HG02852 (cell line): ENCODE measurements around the gene STUM.
"Not testable (repeated sequence)": the region's sequence is repeated elsewhere in the genome, so short reads cannot be mapped to it uniquely, and the experiment has no call there.

Experiments
- ATAC-seq: cut with Tn5 transposase; IDR thresholded peaks from one replicate; pipeline ENCODE4 v1.9.1; 2021; ENCODE audit warnings: mild to moderate bottlenecking, moderate library complexity; ENCODE audit not compliant: unreplicated experiment

STUM gene

GRCh38 chr1:226635456-226635941 lies 86.9 kb downstream of the STUM start:
- ATAC-seq, result no peak

- no peak for ATAC-seq
Measured at GRCh38 chr1:226636847-226637096, 88.2 kb downstream of the STUM start.

DNA sequence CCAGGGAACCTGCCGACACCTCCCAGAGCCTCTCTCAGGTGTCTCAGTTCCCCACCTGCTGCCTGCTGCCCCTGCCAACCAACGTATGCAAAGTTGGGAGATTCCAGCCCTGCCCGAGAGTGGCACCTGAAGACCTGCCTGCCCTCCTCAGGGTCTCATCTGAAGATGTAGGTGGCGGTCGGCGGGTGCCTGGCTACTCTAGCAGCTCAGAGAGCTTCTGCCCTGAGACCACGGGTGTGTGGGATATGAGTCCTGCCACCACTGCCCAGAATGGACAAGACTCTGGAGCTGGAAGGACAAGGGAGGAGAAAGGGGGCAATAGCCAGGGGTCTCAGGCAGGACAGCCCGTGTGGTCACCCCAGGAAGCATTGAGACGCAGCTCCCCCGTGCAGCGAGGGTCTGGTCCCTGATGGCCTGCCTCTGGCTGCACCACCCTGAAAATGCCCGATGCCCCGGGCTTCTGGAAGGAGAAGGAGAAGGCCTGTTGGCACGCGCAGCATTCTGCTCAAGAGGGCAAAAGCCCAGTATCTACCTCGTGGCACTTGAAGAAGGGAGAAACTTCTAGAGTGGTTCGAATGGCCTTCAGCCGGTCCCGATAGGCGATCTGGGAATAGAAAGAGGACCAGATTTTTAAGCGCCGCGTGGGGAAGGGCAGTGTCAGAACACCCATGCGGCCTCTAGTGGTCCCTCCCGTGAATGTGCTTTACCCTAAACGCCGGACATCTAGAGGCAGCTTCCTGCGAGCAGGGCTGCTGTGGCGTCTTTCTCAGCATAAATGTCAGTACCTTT lies 88.8 kb downstream of the STUM start:
- no peak for ATAC-seq

- no peak for ATAC-seq
Measured at GRCh38 chr1:226638001-226638601, 89.5 kb downstream of the STUM start.

DNA sequence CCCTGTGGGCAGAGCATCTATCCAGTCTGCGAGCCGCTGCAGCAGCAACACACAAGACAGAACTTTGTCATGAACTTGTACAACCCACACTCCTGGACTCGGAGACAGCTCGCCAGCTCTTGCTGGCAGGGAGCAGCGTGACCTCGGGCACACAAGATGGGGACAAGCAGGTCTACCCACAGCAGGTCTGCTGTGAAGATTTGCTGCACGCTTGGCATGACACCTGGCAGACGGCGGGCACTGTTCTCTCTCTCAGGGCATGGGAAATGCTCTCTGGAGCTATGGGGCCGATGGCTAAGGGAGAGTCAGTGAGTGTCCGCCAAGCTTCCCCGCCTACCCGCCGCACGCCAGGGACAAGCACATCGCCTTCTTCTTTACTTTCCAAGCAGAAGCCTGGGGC lies 90.0 kb downstream of the STUM start:
- no peak for ATAC-seq

- not testable (repeated sequence) for ATAC-seq
Measured at GRCh38 chr1:226639206-226639605, 90.6 kb downstream of the STUM start.

DNA sequence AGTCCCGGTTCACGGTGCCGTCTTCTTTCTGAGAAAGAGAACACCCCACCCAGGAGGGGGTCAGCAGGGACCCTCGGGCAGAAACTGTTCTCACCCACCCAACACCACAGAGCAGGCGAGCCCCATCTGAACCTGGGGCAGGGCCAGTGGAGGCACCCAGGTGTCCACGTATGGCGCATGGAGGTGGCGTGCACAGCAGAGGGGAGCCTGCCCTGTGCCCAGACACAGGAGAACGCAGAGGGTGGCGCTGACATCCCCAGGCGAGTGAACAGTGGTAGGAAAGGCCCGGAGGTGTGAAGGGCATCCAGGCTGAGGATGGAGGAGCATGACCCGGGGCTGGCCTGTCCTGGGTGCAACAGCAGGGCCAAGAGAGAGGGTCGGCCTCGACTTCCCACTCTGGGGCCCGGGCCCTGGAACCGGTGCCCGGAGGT lies 91.1 kb downstream of the STUM start:
- no peak for ATAC-seq

DNA sequence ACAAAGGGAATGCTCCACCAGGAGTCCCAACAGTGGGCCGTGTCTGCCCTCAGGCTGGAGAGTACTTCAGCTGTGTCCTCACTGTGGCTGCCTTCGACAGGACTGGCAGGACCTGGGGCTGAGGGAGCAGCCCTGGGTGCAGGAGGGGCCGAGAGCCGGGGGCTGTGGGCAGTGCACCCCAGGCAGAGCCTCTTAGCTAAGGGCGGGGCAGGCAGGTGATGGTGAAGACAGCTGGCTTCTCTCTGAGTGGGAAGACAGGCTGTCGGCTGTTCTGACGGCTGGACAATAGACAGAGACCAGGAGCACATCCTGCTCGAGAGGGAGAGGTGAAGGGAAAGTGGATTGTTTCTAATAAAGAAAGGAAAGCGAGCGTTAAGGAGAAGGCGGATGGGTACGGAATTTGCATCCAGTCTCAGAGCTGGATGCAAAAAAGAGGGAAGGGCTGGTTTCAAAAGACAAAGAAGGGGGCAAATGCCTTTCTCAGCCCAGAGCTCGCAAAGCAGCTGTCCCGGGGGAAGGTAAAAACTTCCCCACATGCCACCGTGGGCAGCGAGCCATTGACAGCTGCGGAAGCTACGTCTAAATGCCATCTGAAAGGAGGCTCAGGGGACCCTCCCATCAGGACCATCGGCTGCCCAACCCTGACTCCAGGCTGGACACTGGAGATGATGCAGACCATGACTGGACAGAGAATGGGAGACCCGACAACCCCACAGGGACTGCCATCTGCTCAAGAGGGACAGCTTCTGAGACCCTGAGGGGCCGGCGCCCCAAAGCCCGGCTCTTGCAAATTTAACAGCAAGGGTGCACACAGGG lies 92.0 kb downstream of the STUM start:
- ATAC-seq, result no peak

DNA sequence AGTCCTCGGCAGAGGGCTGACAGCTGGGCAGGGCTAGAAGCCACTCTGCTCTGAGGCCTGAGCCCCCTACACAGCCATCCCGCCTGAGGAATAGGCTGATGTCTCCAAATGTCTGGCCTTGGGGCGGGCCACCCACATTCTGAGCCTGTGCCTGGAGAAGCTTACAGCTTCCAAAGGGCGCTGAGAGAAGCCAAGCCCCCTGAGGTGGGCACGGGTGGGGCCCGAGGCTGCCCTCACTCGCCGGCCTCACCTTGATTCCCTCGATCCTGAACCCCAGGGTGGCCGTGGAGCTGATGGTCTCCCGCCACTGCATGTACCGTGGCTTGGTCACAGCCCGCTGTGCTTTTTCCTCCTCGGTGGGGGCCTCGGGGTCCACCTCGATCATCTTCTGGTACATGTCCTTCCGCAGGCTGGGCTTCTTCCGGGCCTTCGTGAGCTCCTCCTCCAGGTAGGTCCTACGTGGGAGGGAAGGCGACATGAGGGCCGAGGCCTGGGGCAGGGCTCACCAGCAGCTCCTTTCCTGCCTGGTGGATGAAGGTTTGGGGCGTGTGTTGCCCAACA lies 93.2 kb downstream of the STUM start:
- no peak for ATAC-seq

DNA sequence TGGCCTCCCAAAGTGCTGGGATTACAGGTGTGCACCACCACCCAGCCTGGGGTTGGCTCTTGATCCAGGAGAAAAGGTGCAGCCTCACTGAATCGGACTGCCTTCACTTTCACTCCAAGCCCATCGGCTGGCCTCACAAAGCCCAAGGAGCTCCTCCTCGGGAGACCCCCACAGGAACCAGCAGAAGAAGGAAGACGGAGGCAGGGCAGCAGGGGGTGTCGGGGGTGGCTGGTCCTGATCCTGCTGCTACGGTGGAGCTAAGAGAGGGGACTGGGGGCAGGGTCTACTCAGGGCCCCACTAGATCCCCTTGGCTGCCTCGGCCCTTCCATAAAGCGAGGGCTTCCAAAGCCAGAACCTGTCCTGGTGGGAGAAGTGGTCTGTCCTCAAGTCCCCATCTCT lies 93.9 kb downstream of the STUM start:
- no peak for ATAC-seq

DNA sequence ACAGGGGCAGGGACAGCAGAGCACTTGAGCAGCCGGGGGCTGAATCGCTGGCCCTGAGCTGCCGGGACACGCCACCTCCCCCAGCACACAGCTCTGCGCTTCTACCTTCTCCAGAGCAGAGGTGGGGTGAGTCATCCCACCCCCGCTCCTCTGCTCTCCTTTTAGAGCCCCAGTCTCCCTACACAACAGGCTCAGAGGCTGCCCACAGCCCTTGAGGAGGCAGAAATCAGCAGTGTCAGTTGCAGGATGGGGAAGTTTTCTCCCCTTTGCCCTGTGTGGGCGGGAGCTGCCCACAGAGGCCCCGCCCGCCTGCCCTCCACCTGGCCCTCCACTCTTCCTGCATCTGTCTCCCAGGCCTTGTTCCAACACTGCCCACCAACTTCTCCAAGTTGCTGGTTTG lies 94.6 kb downstream of the STUM start:
- ATAC-seq, result peak; percentile 67

DNA sequence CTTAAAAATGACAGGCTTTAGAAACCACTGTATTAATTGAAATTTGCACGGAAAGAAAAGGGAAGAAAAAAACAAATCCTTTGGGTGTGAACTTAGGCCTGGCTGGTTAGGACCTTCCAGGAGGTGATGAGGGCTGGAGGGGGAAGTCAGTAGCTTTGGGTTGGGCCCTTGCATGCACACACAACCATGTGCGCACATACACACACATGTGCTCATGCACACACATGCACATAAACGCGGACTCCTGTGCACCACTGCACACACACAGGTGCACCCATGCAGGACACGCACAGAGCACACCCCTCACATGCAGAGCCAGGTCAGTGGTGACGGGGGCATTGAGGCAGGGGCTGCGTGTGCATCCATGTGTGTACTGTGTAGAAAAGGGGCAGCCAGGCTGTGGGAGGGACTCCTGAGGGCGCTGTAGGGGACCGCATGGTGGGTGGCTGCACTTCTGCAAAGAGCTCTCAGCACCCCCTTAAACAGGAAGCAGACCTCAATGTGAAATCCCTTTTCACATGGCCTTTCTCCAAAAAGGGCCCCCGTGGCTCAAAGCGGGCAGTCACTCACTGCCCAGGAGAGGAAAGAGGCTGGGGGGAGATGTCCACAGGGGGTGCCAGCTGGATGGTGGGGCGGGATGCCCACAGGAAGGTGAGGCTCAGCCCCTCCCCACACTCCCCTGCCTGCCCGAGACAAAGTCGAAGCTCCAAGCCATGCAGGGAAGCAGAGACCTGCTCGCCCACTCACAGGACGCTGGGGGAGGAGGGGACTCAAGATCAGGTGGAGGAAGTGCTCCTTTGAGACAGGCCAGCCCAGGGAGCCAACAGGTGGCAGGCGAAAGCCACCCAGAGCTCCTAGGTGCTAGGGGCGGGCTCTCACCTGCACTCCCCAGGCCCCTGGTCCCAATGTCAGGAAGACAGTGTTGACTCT lies 95.3 kb downstream of the STUM start:
- peak; percentile 45 for ATAC-seq

- ATAC-seq, result no peak
Measured at GRCh38 chr1:226644541-226645176, 96.1 kb downstream of the STUM start.

DNA sequence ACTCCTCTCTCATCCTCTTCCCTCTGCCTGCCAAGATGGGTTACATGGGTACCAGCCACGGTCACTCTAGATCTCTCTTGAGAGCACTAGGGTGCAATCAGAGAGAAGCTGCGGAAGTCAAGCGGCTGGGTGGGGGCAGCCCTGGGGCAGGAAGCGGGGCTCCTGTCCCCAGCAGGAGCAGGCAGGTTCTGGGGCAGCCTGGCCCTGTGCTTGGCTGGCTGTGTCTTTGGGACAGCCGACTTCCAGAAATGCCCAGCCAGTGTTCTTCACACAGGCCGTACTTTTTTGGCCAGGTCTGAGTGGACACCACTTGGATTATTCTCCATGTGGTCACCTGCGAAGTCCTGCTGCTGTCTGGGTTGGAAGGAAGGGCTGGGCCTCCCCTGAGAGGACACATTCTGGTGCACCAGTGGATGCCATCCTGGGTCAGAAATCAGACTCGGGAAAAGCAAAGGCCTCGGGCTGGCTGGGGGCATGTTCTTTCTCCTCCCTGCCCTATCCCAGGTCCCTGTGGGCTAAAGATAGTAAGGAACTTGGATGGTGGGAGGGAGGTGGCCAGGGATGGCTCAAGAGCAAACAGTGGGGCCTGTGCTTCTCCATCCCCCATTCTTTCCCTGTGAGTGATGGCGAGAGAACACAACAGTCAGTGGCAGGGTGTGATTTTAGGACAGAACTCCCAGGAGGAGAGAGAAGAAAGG lies 96.9 kb downstream of the STUM start:
- no peak for ATAC-seq

DNA sequence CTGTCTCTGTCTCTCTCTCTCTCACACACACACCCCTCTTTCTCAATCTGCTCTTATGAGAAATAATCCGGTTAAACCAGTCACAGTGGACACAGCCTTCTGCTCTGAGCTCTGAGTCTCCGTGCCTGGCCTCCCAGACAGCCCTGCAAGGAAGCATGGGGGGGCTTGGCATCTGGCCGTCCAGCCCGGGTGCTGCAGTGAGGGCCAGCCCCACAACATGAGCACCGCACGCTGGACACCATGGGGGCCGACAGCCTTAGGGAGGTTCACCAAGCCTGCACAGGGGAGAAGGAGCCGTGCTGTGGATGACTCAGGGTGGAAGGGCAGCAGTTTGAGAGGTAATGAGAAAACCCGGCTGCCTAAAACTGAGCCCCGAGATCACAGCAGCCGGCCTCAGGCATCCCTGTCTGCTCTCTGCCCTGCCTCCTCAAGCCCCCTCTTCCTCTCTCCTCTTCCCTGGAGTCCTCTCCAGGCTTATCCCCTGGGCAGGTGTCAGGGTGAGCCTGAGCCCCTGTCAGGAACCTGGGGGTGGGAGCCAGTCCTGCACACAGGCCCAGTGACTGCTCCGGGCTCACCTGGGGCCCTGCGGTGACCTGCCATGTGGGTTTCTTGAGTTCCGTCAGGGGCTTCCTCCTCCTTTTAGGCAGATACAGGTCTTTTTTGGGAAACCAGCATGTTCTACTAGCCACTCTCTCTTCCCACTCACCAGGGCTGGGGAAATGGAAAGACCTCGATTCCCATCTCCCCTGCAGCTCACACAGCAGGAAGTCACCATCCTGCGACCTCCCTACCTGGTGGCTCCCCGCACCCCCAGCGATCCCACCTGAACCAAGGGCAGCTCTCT lies 97.7 kb downstream of the STUM start:
- ATAC-seq, result no peak

DNA sequence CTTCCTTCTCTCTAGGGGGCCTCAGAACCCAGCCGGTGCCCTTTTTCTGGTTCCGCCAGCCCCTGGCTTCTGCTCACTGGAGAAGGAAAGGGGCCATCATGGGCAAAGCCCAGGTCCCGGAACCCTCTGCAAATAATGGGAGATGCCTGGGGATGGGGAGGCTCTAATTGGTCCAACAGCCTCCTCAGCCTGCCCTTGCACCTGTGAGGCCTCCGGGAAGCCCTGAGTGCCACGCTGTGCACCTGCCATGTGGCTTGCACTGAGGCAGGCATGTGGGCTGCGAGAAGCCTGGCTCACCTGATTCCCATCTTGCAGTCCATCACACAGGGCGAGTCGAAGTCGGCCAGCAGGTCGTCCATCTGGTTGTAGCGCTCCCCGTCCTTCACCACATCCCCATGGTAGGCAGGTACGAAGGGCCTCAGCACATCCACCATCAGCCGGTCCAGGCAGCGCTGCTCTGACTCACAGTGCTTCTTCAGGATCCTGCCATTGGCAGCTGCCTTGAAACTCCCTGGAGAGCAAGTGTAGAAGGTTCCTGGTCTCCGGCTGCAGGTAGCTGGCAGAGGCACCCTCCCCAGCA lies 98.4 kb downstream of the STUM start:
- ATAC-seq, result no peak

- no peak for ATAC-seq
Measured at GRCh38 chr1:226647719-226648118, 99.2 kb downstream of the STUM start.

DNA sequence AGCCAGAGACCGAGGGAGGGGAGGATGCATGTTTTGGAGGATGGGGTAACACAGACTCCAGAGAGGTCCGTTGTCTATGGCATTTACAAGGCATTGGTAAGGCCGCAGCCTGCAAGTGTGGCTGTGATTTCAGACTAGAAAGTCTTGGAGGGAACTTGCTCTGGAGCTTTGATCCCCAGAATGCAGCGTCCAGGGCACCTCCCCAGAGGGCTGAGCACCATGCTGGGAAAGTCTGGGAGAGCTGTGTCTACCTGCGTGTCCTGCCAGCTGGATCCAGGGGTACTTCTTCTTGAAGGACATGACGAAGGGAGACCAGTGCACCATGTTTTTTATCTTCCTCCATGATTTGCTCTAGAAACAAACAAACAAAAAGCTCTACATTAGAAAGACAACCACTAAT lies 99.9 kb downstream of the STUM start:
- ATAC-seq, result no peak
